ENCODE results near the gene TLX2.

DNA sequence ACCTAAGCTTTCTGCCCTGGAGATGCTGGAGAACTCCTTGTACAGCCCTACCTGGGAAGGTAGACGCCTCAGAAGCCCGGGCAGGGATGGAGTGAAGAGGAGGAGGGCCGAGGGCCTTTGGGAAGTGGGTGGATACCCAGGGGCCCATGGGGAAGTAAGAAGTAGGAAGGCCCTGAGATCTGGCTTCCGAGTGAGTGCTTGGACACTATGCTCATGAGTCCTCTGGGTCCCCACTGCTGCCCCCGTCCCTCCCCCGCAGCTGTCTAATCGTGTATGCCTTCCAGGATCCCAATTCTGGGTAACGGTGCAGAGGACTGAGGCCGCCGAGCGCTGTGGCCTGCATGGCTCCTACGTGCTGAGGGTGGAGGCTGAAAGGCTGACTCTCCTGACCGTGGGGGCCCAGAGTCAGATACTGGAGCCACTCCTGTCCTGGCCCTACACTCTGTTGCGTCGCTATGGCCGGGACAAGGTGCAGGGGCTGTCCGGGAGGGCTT is 41.4 kb downstream of the TLX2 start:
- TF ChIP-seq POLR2A (IDR thresholded peaks at IDR 0.05; ENCODE audit: low read length), result no peak
- TF ChIP-seq SMC3 (IDR thresholded peaks at IDR 0.05), result no peak
- no peak for TF ChIP-seq PHF8 (IDR thresholded peaks at IDR 0.05; ENCODE audit: borderline replicate concordance, low read depth)
- TF ChIP-seq, protein P1, sequence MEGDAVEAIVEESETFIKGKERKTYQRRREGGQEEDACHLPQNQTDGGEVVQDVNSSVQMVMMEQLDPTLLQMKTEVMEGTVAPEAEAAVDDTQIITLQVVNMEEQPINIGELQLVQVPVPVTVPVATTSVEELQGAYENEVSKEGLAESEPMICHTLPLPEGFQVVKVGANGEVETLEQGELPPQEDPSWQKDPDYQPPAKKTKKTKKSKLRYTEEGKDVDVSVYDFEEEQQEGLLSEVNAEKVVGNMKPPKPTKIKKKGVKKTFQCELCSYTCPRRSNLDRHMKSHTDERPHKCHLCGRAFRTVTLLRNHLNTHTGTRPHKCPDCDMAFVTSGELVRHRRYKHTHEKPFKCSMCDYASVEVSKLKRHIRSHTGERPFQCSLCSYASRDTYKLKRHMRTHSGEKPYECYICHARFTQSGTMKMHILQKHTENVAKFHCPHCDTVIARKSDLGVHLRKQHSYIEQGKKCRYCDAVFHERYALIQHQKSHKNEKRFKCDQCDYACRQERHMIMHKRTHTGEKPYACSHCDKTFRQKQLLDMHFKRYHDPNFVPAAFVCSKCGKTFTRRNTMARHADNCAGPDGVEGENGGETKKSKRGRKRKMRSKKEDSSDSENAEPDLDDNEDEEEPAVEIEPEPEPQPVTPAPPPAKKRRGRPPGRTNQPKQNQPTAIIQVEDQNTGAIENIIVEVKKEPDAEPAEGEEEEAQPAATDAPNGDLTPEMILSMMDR (IDR thresholded peaks at IDR 0.05), result no peak
- TF ChIP-seq, protein P2, sequence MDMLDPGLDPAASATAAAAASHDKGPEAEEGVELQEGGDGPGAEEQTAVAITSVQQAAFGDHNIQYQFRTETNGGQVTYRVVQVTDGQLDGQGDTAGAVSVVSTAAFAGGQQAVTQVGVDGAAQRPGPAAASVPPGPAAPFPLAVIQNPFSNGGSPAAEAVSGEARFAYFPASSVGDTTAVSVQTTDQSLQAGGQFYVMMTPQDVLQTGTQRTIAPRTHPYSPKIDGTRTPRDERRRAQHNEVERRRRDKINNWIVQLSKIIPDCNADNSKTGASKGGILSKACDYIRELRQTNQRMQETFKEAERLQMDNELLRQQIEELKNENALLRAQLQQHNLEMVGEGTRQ (IDR thresholded peaks at IDR 0.05), result no peak
- no peak for TF ChIP-seq CHD2 (IDR thresholded peaks at IDR 0.05; ENCODE audit: low read length, partially characterized antibody)
- TF ChIP-seq SREBF2 (IDR thresholded peaks at IDR 0.05), result no peak
- no peak for TF ChIP-seq ZNF302 (CRISPR knock-in tag; IDR thresholded peaks at IDR 0.05)
- no peak for TF ChIP-seq RCOR1 (IDR thresholded peaks at IDR 0.05; ENCODE audit: low read depth, low read length)
- TF ChIP-seq, protein P3, sequence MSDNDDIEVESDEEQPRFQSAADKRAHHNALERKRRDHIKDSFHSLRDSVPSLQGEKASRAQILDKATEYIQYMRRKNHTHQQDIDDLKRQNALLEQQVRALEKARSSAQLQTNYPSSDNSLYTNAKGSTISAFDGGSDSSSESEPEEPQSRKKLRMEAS (IDR thresholded peaks at IDR 0.05), result no peak
- TF ChIP-seq, protein P4, sequence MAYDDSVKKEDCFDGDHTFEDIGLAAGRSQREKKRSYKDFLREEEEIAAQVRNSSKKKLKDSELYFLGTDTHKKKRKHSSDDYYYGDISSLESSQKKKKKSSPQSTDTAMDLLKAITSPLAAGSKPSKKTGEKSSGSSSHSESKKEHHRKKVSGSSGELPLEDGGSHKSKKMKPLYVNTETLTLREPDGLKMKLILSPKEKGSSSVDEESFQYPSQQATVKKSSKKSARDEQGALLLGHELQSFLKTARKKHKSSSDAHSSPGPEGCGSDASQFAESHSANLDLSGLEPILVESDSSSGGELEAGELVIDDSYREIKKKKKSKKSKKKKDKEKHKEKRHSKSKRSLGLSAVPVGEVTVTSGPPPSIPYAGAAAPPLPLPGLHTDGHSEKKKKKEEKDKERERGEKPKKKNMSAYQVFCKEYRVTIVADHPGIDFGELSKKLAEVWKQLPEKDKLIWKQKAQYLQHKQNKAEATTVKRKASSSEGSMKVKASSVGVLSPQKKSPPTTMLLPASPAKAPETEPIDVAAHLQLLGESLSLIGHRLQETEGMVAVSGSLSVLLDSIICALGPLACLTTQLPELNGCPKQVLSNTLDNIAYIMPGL (CRISPR knock-in tag; IDR thresholded peaks at IDR 0.05; ENCODE audit: borderline replicate concordance), result no peak
- TF ChIP-seq RFX5 (IDR thresholded peaks at IDR 0.05), result no peak

Data from A549 (cell line).